ENCODE results near the gene USHBP1. TPM values are rescaled to one million over a fixed set of nuclear protein-coding genes. Genes with fewer than 3 reads are reported as not detected.

USHBP1 gene
- total and polyA plus RNA-seq, 10 of the 15 experiments (the other 5 are each of a cell fraction or from before 2014, with no cell fraction given), result 0.05 to 0.96 (median 0.22) TPM; not detected in 2

- TF ChIP-seq MLLT1 (IDR thresholded peaks at IDR 0.05) (peak; percentile 75; the same call in 1 of the 2 replicates), ZNF207 (IDR thresholded peaks at IDR 0.05; ENCODE audit: borderline replicate concordance) (0 out of 2 replicates have a peak, but pooled peaks have one; percentile 65), NFXL1 (IDR thresholded peaks at IDR 0.05; ENCODE audit: borderline replicate concordance) (no peak), ASH2L (IDR thresholded peaks at IDR 0.05; ENCODE audit: borderline replicate concordance, low read depth) (0 out of 2 replicates have a peak, but pooled peaks have one; percentile 37), MEF2A (IDR thresholded peaks at IDR 0.05; ENCODE audit: insufficient read depth, low read depth, low read length) (no peak), ATF3 (IDR thresholded peaks at IDR 0.05; ENCODE audit: borderline replicate concordance, extremely low read depth, low read depth, low read length) (0 out of 2 replicates have a peak, but pooled peaks have one; percentile 31), EED (IDR thresholded peaks at IDR 0.05; ENCODE audit: low read depth) (0 out of 2 replicates have a peak, but pooled peaks have one; percentile 57), ZNF592 (IDR thresholded peaks at IDR 0.05) (no peak), ELK1 (IDR thresholded peaks at IDR 0.05; ENCODE audit: low read depth, low read length) (no peak), ZBTB4 (CRISPR knock-in tag; IDR thresholded peaks at IDR 0.05) (no peak), BCL11A (IDR thresholded peaks at IDR 0.05; ENCODE audit: low read depth, low read length) (no peak; the same call in 1 of the 2 replicates), CHD1 (IDR thresholded peaks at IDR 0.05; ENCODE audit: low read depth, low read length) (no peak), EP300 (IDR thresholded peaks at IDR 0.05; ENCODE audit: borderline replicate concordance in 1 of 2, control insufficient read depth in 1 of 2, low read depth in 2 of 2, low read length in 2 of 2) (no peak; a peak in 1 of 4 replicates), NFYA (IDR thresholded peaks at IDR 0.05; ENCODE audit: borderline replicate concordance, low read depth, low read length) (no peak)
- TF ChIP-seq, protein P1, sequence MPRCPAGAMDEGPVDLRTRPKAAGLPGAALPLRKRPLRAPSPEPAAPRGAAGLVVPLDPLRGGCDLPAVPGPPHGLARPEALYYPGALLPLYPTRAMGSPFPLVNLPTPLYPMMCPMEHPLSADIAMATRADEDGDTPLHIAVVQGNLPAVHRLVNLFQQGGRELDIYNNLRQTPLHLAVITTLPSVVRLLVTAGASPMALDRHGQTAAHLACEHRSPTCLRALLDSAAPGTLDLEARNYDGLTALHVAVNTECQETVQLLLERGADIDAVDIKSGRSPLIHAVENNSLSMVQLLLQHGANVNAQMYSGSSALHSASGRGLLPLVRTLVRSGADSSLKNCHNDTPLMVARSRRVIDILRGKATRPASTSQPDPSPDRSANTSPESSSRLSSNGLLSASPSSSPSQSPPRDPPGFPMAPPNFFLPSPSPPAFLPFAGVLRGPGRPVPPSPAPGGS (IDR thresholded peaks at IDR 0.05; ENCODE audit: borderline replicate concordance, insufficient read depth, low read depth, low read length, poor library complexity, severe bottlenecking), result no peak
Observed at GRCh38 chr19:17305517-17306284, 41.2 kb upstream of the USHBP1 start, which contains the start of gene MRPL34 (continued).

Measured in GM12878 (cell line).